WERI-Rb-1 (cell line): ENCODE results near the gene FAM234B.
"Not testable (repeated sequence)": the region's sequence is repeated elsewhere in the genome, so short reads cannot be mapped to it uniquely, and the experiment has no call there.

Experiments used
- DNase-seq: peaks from one replicate; pipeline ENCODE4 v3.0.0-alpha.2; 2020
- H3K27ac ChIP-seq: fragments of 250-450 bp; sonication (Bioruptor Pico); 2 replicates; pipeline ENCODE4 v1.5.1; 2020; ENCODE audit warnings: mild to moderate bottlenecking, moderate library complexity
- H3K27me3 ChIP-seq: fragments of 250-450 bp; sonication (Bioruptor Pico); 2 replicates; pipeline ENCODE4 v1.5.1; 2021; ENCODE audit warnings: mild to moderate bottlenecking, low read depth, moderate library complexity; ENCODE audit not compliant: insufficient read depth, severe bottlenecking
- H3K36me3 ChIP-seq: fragments of 250-450 bp; sonication (Bioruptor Pico); 2 replicates; pipeline ENCODE4 v1.5.1; 2020; ENCODE audit warnings: mild to moderate bottlenecking, moderate library complexity
- H3K4me3 ChIP-seq: 2 replicates; pipeline ENCODE4 v1.5.1; 2011; ENCODE audit warnings: low read depth, mild to moderate bottlenecking, control low read depth, low read length
- H3K9me3 ChIP-seq: fragments of 250-450 bp; sonication (Bioruptor Pico); 2 replicates; pipeline ENCODE4 v1.5.1; 2021; ENCODE audit warnings: mild to moderate bottlenecking, moderate library complexity; ENCODE audit not compliant: severe bottlenecking
- TF ChIP-seq, protein P1 (sequence below): IDR thresholded peaks from 2 replicates; pipeline ENCODE4 v1.5.1; 2011; ENCODE audit warnings: low read depth, mild to moderate bottlenecking, control low read depth, inconsistent platforms, low read length

The FAM234B gene

DNA sequence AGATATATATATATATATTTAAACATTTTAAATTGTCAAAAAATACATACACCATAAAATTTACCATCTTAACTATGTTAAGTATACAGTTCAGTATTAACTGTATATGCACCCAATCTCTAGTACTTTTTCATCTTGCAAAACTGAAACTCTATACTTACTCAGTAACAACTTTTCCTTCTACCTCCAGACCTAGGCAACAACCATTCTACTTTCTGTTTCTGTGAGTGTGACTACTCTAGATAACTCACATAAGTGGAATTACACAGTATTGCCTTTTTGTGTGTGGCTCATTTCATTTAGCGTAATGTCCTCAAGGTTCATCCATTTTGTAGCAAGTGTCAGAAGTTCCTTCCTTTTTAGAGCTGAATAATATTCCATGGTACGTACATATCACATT, 8.2 kb downstream of the FAM234B start:
- TF ChIP-seq, protein P1, sequence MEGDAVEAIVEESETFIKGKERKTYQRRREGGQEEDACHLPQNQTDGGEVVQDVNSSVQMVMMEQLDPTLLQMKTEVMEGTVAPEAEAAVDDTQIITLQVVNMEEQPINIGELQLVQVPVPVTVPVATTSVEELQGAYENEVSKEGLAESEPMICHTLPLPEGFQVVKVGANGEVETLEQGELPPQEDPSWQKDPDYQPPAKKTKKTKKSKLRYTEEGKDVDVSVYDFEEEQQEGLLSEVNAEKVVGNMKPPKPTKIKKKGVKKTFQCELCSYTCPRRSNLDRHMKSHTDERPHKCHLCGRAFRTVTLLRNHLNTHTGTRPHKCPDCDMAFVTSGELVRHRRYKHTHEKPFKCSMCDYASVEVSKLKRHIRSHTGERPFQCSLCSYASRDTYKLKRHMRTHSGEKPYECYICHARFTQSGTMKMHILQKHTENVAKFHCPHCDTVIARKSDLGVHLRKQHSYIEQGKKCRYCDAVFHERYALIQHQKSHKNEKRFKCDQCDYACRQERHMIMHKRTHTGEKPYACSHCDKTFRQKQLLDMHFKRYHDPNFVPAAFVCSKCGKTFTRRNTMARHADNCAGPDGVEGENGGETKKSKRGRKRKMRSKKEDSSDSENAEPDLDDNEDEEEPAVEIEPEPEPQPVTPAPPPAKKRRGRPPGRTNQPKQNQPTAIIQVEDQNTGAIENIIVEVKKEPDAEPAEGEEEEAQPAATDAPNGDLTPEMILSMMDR = no peak
- no peak for DNase-seq
- Histone ChIP-seq H3K4me3 (no peak overlapping the region), H3K27me3 (no peaks in the 10 kb centered on the region), H3K9me3 (peaks cover 8% of the 10 kb centered on the region), H3K36me3 (peaks cover 21% of the 10 kb centered on the region), H3K27ac (no peak overlapping the region)

DNA sequence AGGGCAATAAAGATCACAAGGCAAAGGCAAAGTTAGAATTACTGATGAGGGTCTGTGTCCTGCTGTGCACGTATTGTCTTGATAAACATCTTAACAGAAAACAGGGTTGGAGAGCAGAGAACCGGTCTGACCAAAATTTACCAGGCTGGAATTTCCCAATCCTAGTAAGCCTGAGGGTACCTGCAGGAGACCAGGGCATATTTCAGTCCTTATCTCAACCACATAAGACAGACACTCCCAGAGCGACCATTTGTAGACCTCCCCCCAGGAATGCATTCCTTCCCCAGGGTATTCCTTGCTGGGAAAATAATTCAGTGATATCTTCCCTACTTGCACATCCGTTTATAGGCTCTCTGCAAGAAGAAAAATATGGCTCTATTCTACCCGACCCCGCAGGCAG, 9.4 kb downstream of the FAM234B start:
- DNase-seq, H3K4me3 ChIP-seq, H3K27me3 ChIP-seq, H3K9me3 ChIP-seq, H3K27ac ChIP-seq: not testable (repeated sequence)
- peaks cover 33% of the 10 kb centered on the region for H3K36me3 ChIP-seq

DNA sequence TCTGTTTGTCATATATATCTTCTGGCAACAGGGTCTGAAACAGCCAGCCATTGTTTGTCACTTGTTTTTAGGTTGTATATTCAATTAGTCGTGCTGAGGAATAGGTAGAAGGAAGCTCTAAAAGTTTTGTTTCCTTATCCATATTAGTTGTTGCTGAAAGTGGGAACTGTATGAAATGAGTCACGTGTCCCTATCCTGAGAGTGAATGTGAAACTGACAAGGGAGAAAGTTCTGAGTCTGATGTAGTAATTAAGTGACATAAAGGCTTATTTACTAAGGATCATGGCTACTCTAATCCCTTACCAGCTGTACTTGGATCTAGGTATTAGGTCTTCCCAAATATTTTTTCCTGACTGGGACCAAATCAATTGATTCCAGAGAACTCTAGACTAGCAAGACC, 16.4 kb downstream of the FAM234B start:
- Histone ChIP-seq H3K4me3 (no peak overlapping the region), H3K9me3 (no peaks in the 10 kb centered on the region), H3K27ac (no peak overlapping the region), H3K27me3 (no peaks in the 10 kb centered on the region), H3K36me3 (peaks cover 81% of the 10 kb centered on the region)
- no peak for DNase-seq
- TF ChIP-seq, protein P1 = no peak

DNA sequence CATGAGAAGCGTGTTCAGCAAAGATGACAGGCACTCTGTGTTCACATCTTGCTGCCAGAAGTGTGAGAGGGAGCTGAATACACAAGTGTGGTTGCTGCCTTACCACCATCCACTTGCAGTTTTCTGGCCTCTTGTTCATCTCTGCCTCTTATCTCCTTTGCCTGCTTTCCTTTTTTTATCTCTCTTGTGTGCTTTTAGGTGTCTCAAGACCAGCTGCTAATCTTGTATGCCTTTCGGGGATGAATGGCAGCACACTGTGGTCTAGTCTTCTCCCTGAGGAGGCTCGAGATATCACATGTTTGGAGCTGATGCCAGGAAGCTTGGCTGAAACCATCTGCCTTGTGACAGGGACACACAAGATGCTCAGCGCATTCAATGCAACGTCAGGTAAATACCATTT, 17.2 kb downstream of the FAM234B start:
- Histone ChIP-seq H3K36me3 (peaks cover 78% of the 10 kb centered on the region), H3K27ac (no peak overlapping the region), H3K27me3 (no peaks in the 10 kb centered on the region), H3K4me3 (no peak overlapping the region), H3K9me3 (no peaks in the 10 kb centered on the region)
- TF ChIP-seq, protein P1 = no peak
- no peak for DNase-seq

DNA sequence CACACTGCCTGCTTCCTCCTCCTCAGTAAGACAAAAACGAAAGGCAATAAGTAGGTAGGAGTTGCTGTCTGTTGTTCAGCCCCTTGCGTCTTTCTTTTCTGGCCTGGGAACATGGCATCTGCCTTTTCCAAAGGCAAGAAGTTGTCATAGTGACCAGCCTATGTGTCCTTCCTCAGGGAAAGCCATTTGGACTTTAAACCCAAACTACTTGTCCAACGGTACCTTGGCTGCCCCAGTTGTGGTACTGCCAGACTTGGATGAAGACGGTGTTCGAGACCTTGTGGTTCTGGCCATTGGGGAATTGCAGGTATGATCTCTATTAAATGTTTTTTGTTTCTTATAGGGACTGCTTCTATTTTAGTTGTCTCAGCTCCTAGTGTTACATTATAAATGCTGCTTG, 18.5 kb downstream of the FAM234B start:
- Histone ChIP-seq H3K36me3 (peaks cover 84% of the 10 kb centered on the region), H3K4me3 (no peak overlapping the region), H3K9me3 (no peaks in the 10 kb centered on the region), H3K27ac (no peak overlapping the region), H3K27me3 (no peaks in the 10 kb centered on the region)
- TF ChIP-seq, protein P1 = no peak
- DNase-seq = no peak

DNA sequence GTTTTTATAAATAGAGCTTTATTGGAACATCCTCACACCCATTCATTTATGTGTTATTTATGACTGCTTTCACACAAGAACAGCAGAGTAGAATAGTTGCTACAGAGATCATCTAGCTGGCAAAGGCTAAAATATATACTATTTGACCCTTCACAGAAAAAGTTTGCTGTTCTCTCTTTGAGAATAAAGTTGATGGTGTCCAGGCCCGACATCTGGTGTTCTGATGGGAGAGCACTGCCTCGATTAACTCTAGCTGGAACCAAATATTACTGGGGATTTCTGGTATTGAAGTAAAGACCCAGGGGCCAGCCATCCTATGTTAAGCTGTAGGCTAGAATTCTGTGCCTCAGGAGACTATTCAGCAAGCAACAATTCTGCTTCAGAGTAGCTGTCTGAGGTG, 21.8 kb downstream of the FAM234B start:
- no peak for DNase-seq
- TF ChIP-seq, protein P1 = no peak
- no peak overlapping the region for H3K4me3 ChIP-seq

More for the DNA sequence above, 21.8 kb downstream of the FAM234B start:
- no peaks in the 10 kb centered on the region for H3K27me3 ChIP-seq
- peaks cover 81% of the 10 kb centered on the region for H3K36me3 ChIP-seq
- no peak overlapping the region for H3K27ac ChIP-seq
- no peaks in the 10 kb centered on the region for H3K9me3 ChIP-seq
